ENCODE results near the gene S100B. TPM values are rescaled to one million over a fixed set of nuclear protein-coding genes. Genes with fewer than 3 reads are reported as not detected.
"Not testable (repeated sequence)": the region's sequence is repeated elsewhere in the genome, so short reads cannot be mapped to it uniquely, and the experiment has no call there.

The S100B gene
- polyA plus RNA-seq, 1 donor: 9.2 TPM

- no peak for DNase-seq (ENCODE audit: low read depth)
Measured at GRCh38 chr21:46600978-46601377, 3.9 kb downstream of the S100B start.

- no peak for DNase-seq (ENCODE audit: low read depth)
Measured at GRCh38 chr21:46600305-46600704, 4.6 kb downstream of the S100B start.

- peak; percentile 54 for DNase-seq (ENCODE audit: low read depth)
Measured at GRCh38 chr21:46598581-46599572, 6.0 kb downstream of the S100B start.

GRCh38 chr21:46597896-46598343, 7.0 kb downstream of the S100B start:
- no peak for DNase-seq (ENCODE audit: low read depth)

DNA sequence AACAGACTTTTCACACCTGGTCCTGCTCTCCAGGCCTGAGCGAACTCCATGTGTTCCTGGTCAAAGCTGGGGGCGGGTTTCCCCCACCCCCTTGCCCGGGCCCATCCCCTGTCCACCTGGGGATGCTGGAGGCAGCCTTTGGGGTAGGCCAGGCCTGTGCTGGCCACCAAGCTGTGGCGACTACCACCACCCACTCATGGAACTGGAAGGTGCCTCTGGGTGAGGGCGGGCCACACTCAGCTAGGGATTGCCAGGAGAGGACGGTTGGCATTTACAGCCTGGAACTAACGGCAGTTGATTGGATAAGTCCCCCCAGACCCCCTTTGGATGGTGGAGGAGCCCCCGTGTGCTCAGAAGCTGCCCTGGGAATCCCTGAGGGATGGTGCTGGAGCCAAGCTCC, 7.9 kb downstream of the S100B start:
- DNase-seq (ENCODE audit: low read depth): no peak

DNA sequence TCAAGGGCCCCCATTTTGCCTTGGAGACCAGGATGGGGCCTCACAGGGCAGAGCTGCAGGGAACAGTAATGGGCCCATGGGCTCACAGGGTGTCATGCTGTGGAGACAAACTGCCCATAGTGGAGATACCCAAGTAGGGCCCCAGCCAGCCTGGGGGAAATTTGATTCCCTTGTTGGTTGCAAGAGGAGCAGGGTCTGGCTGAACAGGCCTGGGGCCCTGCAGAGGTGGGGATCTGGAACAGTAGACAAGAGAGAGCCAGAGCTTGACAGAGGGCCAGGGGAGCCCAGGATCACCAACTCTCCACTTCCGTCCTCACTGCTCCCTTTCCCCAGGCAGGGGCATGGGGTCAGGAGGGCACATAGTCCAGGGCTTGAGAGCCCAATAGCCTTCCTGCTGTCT, 8.7 kb downstream of the S100B start:
- DNase-seq (ENCODE audit: low read depth): no peak

DNA sequence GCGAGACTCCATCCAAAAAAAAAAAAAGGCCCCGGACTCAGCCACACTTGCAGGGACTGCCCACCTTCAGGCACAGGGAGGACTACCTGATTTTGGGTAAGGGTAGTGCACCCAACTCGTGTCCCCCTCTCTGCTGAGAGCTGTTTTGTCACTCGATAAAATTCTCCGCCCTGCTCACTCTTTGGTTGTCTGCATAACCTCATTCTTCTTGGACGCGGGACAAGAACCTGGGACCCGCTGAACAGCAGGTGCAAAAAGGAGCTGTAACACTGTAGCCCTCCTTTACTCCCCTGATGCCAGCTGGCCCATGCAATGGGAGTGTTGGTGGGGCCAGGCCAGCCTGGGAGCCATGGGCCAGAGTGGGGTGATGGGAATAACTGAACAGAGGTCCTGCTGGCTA, 10.6 kb downstream of the S100B start:
- DNase-seq (ENCODE audit: low read depth): no peak

DNA sequence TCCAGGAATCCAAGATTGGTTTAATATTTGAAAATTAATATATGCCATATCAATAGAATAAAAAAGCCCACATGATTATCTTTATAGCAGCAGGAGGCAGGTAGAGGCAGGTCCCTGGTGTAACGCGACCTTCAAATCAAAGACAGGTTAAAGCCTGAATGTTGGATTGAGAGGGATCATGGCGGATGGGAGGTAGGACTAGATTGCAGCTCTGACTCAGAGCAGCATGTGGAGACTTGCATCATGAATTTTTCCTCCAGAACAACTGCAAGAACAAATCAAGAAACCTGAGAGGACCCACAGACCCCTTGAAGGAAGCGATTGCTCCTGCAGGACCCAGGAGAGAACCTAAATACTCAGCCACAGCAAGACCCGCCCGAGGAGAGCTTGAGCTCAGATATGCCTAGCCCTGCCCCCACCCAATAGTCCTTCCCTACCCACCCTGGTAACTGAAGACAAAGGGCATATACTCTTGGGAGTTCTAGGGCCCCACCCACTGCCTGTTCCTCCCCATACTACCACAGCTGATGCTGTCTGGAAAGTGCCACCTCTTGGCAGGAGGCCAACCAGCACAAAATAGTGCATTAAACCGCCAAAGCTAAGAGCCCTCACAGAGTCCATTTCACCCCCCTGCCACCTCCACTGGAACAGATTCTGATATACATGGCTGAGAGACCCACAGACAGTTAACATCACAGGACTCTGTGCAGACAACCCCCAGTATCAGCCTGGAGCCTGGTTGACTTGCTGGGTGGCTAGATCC, 19.5 kb downstream of the S100B start:
- no peak for DNase-seq (ENCODE audit: low read depth)

- no peak for DNase-seq (ENCODE audit: low read depth)
Measured at GRCh38 chr21:46581780-46582307, 23.0 kb downstream of the S100B start.

DNA sequence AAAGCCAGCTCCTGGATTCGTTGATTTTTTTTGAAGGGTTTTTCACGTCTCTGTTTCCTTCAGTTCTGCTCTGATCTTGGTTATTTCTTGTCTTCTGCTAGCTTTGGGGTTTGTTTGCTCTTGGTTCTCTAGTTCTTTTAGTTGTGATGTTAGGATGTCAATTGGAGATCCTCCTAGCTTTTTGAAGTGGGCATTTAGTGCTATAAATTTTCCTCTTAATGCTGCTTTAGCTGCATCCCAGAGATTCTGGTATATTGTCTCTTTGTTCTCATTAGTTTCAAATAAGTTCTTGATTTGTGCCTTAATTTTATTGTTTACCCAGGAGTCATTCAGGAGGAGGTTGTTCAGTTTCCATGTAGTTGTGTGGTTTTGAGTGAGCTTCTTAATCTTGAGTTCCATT, 25.5 kb downstream of the S100B start:
- DNase-seq (ENCODE audit: low read depth): not testable (repeated sequence)

- not testable (repeated sequence) for DNase-seq (ENCODE audit: low read depth)
Measured at GRCh38 chr21:46577786-46578185, 27.1 kb downstream of the S100B start.

- no peak for DNase-seq (ENCODE audit: low read depth)
Measured at GRCh38 chr21:46572850-46573249, 32.0 kb downstream of the S100B start.

- no peak for DNase-seq (ENCODE audit: low read depth)
Measured at GRCh38 chr21:46570631-46571030, 34.3 kb downstream of the S100B start.

GRCh38 chr21:46570119-46570518, 34.8 kb downstream of the S100B start:
- no peak for DNase-seq (ENCODE audit: low read depth)

GRCh38 chr21:46569081-46569480, 35.8 kb downstream of the S100B start:
- no peak for DNase-seq (ENCODE audit: low read depth)

- DNase-seq (ENCODE audit: low read depth): no peak
Measured at GRCh38 chr21:46568562-46568961, 36.3 kb downstream of the S100B start.

DNA sequence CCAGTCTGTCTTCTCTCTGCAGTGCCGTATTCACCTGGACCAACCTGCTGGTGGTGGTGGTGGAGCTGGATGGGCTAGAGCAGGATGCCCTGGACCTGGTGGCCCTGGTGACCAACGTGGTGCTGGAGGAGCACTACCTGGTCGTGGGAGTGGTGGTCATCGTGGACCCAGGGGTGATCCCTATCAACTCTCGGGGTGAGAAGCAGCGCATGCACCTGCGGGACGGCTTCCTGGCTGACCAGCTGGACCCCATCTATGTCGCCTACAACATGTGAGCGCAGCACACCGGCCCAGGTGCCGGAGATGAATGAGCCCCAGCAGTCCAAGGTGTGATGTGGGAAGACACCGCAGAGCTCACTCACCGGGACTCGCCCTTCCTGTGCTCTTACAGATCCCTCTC, 37.5 kb downstream of the S100B start:
- DNase-seq (ENCODE audit: low read depth): no peak

DNA sequence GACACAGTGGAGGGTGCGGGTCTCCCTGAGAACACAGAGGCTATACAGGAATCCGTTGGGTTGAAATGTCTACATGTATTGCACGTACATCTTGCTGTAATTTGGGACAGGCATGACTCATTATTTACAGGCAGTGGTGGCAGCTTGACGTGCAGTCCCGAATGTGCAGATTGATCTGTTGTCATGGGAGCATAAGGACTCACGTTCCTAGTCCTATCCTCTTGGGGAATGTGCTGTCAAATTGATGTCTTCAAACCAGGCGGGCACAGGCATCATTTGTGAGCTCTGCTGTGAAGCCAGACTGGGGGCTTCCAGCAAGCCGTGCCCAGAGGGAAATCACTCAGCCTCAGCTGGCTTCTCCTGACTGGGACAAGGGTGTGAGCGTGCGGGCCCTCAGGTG, 40.5 kb downstream of the S100B start:
- no peak for DNase-seq (ENCODE audit: low read depth)

- DNase-seq (ENCODE audit: low read depth): no peak
Measured at GRCh38 chr21:46562964-46563607, 41.8 kb downstream of the S100B start.

DNA sequence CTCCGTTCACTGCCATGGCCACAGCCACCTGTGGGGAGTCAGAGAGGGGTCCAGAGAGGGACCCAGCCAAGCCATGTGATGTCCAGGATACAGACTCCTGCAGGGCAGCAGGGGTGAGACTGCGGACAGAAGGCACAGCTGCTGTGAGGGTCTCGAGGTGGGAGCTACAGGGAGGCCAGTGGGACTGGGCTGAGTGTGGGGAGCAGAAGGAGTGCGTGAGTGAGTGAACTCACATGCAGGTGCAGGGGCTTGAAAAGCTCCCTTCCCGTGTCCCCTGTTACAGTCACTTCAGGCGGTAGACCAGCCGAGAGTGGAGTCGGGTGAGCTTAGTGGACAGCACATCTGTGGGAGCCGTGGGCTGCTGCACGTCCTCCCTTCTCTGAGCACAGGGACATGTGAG, 42.4 kb downstream of the S100B start:
- DNase-seq (ENCODE audit: low read depth): no peak

- no peak for DNase-seq (ENCODE audit: low read depth)
Measured at GRCh38 chr21:46561445-46562090, 43.3 kb downstream of the S100B start.

All from forelimb muscle (tissue), 1 donor.